HG02763 (cell line): ENCODE measurements around the gene ORAI3.
"Not testable (repeated sequence)": the region's sequence is repeated elsewhere in the genome, so short reads cannot be mapped to it uniquely, and the experiment has no call there.

Source experiments
- ATAC-seq: cut with Tn5 transposase; IDR thresholded peaks from one replicate; pipeline ENCODE4 v1.9.1; 2021; ENCODE audit warnings: mild to moderate bottlenecking, moderate library complexity; ENCODE audit not compliant: unreplicated experiment

Gene ORAI3

DNA sequence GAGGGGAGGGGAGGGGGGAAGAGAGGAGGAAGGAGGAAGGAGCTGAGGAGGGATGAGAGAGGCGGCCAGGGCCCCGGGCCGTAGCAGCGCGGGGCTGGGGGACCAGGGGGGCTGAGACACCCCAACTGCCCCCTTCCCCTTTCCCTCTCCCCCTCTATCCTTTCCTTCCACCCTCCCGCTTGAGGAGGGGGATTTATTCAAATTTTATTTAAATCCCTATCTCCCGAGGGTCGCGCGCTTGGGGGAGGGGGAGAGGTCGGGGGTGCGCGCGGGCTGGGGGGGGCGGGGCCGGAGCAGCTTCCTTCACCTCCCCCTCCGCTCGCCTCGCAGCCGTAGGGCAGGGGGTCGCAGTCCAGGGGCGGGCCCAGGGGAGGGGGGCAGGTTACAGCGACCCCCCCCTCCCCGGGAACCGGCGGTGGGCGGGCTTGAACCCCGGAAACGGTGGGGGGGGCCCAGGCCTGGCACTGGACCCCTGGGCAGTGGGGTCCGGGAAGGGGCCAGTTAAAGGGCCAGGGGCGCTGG lies 25.3 kb upstream of the ORAI3 start, which contains the start of gene FBXL19:
Gene FBXL19, plus strand, starts transcription at position 19 of the 522 bp plus-strand sequence. CDS start 2,183 bp downstream, outside the sequence.
- no peak for ATAC-seq

DNA sequence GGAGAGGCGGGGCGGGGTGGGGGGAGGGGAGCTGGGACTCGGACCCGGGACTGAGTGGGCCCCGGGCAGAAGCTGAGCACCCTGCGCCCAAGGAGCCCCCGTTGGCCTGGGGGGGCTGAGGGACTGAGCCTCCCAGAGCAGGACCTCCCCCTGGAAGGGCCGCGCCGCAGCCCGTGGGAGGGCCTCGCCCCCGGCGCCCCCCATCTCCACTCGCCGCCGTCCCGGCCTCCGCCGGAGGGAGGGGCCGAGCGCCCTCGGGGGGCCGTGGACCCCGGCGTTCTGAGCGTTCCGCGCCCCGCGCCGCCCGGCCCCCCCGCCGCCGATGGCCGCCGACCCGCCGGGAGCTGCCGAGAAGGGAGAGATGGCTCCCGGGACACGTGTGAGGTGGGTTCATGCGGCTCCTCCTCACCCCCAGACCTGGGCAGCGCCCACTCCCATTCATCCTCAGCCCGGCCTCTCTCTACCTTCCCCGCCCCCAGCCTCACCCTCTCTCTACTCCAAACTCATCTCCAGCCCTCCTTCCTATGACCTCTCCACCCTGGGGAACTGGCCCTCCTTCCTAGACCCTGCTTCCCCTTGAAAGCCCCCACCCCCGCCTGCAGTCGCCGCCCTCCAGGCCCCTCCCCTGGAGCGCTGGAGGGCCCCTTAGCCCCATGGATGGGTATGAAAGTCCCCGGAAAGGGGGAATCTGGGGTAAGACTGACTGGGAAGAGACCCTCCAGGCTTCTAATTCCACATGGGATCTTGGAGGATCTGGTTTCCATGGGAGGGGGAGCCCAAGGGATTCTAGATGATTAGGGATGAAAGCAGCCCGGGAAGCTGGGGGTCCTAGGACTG lies 24.6 kb upstream of the ORAI3 start:
- ATAC-seq, result no peak

DNA sequence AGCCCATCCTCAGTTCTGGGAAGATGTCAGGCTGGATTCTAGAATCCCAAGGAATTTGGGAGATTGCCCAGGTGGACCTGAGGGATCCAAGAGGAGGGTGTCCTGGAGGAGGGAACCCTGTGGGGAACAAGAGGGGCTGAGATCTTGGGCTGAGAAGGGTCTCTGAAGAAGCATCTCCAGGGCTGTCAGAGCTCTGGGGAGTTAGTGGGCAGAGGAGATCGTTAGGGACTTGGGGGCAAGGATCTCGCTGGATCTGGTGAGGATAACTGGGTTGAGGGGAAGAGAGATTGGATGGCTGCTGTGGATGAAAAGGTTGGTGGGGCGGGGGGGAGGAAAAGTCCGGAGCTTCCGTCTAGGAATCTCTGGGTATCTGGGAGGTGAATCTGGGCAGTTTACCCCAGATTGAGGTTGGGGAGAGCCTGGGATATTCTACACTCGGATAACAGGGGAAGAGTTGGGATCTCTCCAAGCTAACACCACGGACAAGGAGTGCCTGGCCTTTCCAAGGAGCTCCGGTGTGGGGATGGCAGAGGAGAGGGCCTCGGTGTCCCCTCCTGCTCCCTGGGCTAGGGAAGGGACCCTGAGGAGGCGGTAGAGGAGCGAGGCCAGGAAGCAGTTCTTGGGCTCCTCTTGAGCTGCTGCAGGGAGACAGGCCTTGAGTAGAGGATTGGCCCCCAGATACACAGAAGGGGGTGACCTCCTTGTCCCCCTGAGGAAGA lies 23.8 kb upstream of the ORAI3 start:
- no peak for ATAC-seq

DNA sequence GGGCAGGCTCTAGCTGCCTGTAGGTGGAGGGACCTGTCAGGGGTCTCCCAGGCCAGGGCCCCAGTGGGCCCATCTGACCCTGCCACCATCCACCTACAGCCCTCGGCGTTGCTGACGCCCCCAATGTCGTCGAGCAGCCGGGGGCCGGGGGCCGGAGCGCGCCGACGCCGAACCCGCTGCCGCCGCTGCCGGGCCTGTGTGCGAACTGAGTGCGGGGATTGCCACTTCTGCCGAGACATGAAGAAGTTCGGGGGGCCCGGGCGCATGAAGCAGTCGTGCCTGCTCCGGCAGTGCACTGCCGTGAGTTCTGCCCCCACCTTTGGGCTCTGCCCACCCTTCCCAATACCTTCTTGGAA lies 23.3 kb upstream of the ORAI3 start:
- no peak for ATAC-seq

DNA sequence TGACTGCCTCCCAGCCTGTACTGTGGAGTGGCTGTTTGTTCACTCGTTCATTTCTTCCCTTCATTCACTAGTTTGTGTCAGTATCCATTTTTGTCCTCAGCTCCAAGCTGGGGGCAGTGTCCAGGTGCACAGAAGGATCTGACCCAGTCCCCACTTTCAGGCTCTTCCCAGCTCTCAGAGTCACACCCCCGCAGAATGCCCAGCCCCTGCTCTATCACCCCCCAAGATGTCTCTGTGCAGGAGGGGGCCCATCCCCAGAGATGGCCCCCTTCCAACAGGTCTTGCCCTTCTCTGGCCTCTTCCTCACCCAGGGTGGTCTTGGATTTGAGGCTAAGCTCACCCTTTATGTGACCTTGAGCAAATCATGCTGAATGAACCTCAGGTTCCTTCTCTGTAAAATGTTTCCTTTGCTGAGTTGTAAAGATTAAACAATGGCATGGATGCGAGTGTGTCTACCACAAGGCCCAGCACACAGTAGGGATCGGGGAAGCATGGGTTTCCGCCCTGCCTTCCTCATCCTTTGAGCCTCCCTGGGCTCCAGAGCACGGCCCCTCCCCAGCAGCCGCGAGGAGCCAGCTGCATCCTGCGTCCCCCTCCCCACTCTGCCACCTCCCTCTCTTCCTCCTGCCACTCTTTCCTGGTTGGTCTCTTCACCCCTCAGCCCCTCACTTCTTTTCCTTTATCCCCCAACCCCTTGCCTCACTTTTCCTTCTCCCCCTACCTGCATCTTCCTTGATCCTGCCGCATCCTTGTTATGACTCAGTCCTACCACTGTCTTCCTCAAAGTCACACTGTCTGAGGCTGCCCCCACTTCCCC lies 22.7 kb upstream of the ORAI3 start:
- ATAC-seq, result no peak

DNA sequence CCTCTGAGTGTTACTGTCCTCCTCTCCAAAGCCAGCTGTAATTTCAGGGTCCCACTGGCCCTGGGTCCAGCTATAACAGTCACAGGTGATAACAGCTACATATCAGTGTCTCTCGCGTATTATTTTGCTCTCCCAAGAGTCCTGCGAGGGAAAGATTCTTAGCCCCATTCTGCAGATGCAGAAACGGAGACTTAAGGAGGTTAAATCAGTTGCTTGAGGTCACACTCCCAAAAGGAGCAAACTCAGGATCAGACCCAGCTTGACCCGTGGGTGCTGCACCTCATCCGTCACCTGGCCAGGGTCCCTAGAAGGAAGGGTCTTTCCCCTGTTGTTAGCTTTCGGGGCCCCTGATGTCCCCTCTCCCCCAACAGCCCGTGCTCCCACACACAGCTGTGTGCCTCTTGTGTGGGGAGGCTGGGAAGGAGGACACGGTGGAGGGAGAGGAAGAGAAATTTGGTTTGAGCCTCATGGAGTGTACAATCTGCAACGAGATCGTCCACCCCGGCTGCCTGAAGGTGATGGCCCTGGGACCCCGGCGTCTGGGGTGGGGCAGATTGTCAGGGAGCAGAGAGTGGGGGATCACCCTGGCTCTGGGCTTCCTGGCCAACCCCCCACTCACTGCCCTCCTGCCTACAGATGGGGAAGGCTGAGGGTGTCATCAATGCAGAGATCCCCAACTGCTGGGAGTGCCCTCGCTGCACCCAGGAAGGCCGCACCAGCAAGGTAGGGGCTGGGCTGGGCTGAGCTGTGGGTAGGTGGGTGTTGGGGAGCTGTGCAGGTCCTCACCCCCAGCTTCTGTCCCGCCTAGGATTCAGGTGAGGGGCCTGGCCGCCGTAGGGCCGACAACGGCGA lies 21.7 kb upstream of the ORAI3 start:
- no peak for ATAC-seq

DNA sequence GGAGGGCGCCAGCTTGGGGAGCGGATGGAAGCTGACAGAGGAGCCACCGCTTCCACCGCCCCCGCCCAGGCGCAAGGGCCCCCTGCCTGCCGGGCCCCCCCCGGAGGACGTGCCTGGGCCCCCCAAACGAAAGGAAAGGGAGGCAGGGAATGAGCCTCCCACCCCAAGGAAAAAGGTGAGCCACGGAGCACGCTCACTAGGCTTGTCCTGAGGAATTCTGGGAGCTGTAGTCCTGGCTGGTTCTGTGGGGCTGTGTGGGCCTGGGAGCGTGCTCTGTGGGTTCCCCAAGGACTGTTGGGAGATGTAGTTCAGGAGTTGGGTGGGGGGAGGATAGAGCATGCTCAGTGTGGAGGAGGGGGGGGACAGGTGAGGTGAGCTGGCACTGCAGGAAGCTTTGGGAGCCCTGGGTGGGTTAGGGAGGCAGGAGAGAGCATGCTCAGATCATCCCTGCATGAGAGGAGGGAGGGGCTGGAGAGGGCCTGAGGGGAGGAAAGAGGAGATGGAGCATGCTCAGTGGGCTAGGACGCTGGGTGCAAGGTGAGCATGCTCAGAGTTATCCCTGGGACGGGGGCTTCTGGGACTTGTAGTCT lies 21.0 kb upstream of the ORAI3 start:
- ATAC-seq, result no peak

DNA sequence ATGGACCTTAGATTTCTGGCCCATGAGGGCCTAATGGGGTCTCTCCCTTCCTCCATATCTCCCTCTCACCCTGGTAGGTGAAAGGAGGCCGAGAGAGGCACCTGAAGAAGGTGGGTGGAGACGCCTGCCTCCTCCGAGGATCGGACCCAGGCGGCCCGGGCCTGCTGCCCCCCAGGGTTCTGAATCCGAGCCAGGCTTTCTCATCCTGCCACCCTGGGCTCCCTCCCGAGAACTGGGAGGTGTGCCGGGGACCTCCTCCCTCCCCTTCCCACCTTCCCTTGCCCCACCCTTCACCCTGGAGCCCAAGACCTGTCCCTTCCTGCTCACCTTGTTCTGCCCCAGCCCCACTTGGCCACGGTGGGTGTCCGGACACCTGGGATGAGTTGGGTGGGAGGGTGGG lies 20.5 kb upstream of the ORAI3 start:
- no peak for ATAC-seq

DNA sequence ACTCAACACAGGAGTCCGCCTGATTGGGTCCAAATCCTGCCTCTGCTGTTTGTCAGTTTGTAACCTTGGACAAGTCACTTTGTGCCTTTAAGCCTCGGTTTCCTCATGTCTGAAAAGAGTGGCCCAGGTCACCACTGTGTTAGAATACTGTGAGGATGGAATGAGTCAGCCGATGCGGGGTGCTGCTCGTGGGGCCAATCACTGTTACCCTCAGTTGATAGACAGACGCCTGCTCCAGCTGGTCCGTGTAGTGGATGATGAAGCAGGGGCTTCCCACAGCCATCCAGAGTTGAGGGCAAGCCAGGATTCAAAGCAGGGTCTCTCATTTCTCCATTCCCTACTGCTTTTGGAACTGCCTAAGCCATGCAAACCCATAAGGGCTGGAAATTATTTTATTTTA lies 19.7 kb upstream of the ORAI3 start:
- ATAC-seq, result no peak

DNA sequence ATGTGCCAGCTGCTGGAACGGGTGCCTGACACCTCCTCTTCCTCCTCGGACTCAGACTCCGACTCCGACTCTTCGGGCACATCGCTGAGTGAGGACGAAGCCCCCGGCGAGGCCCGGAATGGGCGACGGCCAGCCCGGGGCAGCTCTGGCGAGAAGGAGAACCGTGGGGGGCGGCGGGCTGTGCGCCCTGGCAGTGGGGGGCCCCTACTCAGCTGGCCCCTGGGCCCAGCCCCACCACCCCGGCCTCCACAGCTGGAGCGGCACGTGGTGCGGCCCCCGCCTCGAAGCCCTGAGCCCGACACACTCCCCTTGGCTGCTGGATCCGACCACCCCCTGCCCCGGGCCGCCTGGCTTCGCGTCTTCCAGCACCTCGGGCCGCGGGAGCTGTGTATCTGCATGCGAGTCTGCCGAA lies 18.7 kb upstream of the ORAI3 start:
- ATAC-seq, result no peak

DNA sequence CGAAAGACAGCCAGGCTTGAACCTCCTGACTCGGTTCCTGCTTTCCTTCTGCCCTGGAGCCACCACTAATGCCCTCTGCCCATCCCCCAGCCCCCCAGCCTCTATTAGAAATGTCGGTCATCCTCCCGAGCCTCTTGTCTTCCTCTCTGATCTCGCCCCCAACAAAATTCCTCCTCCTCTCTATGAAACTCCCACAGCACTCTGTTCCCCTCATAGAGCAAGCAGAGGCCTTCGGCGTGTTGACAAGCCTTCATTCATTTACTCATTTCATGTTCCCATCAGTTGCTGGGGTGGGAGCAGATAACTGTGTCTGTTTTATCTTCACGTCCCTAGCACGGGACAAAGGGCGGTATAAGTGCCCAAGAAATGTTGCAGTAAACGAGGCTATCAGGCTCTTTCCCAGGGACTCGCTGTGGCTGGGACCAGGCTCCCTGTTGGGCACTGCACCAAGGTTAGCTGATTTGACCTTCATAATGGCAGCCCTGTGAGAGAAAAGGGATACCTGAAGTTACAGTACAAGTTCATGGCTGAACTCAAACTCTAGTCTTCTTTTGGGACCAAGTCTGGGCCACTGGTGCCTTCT lies 17.7 kb upstream of the ORAI3 start:
- no peak for ATAC-seq

DNA sequence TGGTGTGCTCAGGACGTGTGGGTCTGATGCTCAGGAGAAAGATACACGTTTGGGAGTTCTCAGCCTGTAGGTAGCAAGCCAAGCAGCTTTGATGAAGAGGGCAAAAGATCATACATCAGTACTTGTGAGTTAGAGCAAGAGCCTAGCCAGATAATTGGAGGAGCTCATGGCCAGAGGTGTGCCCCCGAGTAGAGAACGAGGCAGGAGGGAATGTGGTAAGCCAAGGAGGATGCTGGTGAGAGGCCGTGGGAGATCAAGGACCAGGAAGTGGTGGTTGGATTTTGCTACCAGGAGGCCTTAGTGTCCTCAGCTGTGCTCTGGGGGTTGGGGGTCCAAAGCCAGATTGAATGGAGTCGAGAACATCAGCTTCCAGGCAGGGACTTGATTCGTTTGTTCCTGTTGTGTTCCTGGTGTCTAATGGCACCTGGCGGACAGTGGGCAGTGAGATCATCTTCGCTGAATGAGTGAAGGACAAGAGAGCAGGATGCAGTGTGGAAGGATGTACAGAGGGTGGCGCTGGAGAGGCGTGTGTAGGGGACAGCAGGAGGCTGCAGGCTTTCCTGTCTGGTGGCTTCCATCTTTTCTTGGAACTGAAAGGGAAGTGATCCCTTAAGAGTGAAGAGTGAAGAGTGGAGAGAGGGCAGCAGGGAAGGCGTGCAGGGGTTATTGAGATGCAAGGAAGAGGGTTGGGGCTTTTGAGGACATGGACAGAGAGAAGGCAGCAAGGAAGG lies 13.9 kb upstream of the ORAI3 start:
- ATAC-seq, result no peak

DNA sequence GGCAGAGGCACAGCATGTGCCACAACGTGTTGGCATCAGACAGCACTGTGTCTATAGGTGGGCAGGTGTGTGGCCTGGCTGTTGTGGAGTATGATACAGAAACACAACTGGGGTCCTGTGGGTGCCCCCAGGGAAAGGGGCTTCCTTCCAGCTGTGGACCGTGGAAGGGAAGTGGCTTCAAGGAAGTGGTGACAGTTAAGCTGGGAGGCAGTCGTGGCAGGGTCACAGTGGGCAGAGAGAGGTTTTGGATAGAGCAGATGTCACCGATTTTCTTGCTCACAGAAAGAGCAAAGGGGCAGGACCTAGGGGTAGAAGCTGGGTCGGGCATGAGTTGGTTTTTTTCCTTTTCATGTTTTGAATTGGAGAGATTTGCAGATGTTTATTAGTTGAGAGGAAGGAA lies 11.2 kb upstream of the ORAI3 start:
- no peak for ATAC-seq

DNA sequence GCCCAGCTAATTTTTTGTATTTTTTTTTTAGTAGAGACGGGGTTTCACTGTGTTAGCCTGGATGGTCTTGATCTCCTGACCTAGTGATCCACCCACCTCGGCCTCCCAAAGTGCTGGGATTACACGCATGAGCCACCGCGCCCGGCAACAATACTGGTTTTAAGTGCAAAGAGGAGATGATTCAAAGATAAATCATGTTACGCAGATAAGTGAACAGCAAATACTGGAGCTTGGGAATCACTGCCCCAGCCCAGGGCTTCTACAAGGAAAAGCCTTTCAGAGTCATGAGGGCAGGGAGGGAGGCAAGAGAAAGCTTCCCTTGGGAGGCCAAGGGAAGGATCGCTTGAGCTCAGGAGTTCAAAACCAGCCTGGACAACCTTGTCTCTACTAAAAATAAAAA lies 9.3 kb upstream of the ORAI3 start:
- not testable (repeated sequence) for ATAC-seq

DNA sequence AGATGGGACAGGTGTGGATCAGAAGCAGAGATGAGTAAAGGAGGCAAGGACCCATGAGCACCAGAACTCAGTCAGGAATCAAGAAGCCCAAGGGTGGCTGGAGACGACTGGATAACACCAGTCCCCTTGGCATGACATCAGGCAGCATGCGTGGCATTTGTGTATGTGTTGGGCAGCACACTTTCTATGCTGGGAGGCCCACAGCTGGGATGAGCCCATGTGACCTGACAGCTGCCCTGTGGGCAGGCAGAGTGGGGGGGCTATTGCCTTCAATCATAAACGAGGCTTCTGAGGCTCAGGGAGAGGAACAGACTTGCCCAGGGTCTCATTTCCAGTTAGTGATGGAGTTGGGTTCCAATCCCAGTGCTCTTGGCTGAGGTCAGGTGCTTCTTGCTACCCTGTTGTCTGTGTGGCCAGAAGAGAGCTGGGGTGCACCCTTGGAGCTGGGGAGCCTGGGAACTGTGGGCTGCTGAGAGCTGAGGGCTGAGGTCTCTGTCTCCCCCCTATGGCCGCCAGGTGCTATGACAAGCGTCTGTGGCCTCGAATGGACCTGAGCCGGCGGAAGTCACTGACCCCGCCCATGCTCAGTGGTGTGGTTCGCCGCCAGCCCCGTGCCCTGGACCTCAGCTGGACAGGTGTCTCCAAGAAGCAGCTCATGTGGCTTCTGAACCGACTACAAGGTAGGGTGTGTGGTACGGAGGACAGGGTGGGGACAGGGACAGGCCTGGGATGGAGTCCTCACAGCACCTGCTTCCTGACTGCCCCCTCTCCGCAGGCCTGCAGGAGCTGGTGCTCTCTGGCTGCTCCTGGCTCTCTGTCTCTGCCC lies 7.1 kb upstream of the ORAI3 start:
- ATAC-seq, result peak; percentile 79

DNA sequence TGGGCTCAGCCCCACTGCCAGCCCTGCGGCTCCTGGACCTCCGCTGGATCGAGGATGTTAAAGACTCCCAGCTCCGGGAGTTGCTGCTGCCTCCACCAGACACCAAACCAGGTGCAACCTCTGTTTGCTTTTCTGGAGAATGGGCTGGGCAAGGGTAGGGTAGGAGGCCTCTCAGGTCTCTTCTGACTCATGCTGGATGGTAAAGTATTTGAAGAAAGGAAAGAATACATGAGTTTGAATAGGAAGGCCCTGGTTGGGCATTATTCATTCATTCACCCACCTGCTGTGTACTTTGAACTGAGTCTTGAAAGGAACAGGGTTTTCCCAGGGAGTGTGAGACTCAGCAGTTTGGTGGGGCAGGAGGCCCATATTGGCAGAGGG lies 6.5 kb upstream of the ORAI3 start:
- no peak for ATAC-seq

DNA sequence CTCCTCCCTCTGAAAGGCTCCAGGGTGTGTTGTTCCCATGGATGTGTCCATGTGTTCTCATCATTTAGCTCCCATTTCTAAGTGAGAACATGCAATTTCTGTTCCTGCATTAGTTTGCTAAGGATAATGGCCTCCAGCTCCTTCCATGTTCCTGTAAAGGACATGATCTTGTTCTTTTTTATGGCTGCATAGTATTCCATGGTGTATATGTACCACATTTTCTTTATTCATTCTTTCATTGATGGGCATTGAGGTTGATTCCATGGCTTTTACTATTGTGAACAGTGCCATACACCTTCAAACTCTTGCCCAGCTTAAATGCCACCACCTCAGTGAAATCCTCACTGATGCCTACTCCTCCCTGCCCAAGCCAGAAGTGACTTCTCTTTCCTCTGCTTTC lies 4.5 kb upstream of the ORAI3 start:
- no peak for ATAC-seq
